ENCODE data around the gene AZGP1.
A peak's percentile ranks its signal among the peaks of the same experiment; 100 is the strongest.
"Not testable (repeated sequence)": the region's sequence is repeated elsewhere in the genome, so short reads cannot be mapped to it uniquely, and the experiment has no call there.

Gene AZGP1

DNA sequence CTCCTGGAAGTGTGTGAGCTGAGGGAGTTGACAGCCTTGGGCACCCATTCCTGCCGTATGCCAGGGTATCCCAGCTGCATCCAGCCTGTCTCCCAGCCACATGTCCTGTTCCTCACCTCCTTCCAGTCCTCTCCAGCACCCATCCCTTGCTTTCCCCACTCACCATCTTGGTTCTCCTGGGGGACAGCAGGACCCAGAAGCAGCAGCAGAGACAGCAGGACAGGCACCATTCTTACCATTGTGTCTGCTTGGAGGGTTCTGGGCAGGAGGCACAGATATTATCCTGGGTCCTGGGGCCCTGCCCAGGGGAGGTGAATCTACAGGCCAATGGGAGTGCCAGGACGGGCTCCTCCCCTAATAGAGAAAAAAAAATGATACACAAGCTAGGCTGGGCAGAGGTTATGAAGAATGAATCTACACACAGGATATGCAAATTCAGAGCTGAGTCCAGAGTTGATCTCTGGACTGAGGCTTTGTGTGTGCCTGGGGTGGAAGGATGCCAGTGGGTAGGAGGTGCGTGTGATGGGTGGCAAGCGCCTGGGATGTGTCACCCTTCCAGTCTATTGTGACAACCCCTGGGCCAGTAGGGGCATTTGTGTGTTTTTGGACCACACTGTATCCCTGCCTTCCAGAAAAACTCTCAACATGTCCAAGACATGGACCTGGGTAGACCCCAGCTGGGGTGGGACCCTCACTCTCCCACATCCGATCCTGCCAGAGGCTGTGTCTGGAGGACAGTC lies at the start of gene AZGP1:
Gene AZGP1, minus strand, starts transcription at position 250 of the 740 bp plus-strand sequence. Its CDS starts 11 bp downstream, at position 239.
- no peak for DNase-seq

DNA sequence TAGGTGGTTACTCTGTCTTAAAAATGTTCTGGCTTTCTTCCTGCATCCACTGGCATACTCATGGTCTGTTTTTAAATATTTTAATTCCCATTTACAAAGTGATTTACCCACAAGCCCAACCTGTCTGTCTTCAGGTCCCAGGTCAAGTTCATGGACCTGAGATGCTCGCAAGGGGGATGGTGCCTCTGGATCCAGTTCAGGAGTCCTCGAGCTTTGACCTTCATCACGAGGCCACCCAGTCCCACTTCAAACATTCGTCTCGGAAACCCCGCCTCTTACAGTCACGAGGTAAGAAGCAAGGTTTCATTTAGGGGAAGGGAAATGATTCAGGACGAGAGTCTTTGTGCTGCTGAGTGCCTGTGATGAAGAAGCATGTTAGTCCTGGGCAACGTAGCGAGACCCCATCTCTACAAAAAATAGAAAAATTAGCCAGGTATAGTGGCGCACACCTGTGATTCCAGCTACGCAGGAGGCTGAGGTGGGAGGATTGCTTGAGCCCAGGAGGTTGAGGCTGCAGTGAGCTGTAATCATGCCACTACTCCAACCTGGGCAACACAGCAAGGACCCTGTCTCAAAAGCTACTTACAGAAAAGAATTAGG lies 48.3 kb upstream of the AZGP1 start:
- no peak for DNase-seq

DNA sequence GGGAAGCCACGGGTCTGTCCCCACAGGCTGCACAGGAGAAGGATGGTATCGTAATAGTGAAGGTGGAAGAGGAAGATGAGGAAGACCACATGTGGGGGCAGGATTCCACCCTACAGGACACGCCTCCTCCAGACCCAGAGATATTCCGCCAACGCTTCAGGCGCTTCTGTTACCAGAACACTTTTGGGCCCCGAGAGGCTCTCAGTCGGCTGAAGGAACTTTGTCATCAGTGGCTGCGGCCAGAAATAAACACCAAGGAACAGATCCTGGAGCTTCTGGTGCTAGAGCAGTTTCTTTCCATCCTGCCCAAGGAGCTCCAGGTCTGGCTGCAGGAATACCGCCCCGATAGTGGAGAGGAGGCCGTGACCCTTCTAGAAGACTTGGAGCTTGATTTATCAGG lies 47.7 kb upstream of the AZGP1 start:
- no peak for DNase-seq

DNA sequence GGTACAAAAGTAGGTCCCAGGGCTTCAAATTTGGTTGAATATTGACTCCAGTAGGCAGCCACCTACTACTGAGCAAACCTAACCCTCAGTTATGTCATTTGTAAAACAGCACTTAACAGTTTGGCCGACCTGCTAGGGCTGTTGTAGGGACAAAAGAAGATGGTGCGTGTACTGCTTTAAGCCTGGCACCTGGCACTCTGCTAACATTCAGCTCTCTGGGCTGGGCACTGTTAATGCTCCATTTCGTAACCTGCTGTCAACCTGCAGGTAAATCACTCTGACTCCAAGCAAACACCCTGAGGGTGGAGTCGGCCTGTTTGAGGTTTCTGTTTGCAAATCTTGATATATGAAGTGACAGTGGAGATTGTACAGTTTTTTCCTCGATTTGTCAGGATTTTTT lies 46.8 kb upstream of the AZGP1 start:
- no peak for DNase-seq

DNA sequence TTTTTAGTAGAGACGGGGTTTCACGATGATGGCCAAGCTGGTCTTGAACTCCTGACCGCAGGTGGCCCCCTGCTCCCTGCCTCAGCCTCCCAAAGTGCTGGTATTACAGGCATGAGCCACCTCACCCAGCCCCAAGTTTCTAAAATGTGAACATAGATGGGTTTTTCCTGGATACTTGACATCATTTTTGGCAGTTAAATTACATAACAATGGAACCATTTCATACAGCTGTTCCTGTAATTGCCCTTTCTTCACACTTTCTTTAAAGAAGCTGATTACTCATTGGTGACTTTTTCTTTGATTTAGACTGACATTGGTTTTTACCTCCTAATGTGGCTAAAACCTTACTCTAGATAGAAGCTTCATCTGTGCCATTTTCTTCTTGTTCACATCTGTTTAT lies 45.5 kb upstream of the AZGP1 start:
- no peak for DNase-seq

DNA sequence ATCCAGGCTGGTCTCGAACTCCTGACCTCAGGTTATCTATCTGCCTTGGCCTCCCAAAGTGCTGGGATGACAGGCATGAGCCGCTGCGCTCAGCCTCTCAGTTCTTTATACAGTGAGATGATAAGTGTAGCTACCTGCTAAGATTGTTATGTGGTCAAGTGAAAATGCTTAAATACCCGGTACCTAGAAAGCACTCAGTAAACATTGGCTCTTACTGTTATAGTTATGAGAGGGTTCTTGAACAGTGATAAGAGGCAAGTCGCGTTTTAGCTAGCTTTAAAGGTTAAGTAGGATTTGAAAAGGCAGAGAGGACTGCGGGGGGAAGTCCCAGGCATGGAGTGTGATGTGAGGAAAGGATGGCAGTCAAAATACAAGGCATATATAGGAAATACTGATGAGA lies 44.1 kb upstream of the AZGP1 start:
- peak in 1 of 2 experiments; percentile 33 for DNase-seq

DNA sequence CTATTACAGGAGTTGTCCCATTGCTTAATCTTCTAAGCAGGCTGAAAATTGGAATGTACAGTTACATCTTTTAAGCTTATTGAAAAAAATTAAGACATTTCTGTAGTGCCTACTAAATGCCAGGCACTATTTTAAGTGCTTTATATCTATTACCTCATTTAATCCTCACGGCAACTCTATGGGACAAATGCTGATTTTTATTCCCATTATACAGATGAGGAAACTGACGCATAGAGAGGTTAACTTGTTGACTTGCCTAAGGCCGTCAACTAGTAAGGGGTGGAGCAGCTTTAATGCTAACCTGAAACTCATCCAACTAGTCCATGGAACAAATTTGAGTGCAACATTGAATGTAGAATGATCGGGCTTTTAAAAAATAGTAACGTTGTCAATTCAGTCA lies 42.0 kb upstream of the AZGP1 start:
- DNase-seq = no peak

DNA sequence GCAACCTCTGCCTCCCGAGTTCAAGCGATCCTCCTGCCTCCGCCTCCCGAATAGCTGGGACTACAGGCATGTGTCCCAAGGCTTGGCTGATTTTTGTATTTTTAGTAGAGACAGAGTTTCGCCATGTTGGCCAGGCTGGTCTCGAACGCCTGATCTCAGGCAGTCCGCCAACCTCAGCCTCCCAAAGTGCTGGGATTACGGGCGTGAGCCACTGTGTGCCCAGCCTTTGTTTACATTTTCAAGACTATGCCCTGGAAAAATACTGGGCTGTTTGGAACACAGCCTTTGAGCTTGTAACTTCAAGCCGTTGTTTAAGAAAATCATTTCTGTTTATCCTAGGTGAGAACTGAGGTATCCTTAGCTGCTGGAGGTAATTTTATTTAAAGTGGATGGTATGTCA lies 41.5 kb upstream of the AZGP1 start:
- no peak for DNase-seq

DNA sequence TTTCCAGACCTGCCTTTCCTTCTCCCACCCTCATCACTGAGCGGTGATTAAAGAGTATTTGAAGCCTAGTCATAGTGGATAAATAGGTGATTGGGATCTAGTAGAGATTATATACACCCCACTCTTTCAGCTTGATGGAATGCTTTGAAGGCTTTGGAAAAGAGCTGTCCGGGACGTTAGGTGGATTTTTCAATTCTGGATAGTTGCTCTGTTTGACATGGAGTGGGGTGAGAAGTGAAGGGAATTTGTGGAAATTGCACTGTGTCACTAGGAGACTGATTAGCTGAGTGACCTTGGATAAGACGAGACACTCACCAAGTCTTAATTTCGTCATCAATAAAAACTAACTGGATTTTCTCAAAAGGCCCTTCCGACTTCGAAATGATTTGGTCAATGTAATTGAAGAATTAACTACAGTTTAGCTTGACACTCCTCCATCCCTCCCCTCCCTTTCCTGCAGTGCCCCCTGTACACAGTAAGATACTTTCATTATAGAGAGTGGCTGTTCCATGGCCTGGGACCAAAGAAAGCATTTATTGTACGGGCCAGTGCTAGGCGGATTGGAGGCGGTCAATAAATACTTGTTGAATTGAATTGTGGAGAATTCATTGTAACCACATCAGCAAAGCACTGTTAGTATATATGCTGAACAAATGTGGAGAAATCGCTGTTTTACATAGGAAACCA lies 40.5 kb upstream of the AZGP1 start:
- DNase-seq = no peak

DNA sequence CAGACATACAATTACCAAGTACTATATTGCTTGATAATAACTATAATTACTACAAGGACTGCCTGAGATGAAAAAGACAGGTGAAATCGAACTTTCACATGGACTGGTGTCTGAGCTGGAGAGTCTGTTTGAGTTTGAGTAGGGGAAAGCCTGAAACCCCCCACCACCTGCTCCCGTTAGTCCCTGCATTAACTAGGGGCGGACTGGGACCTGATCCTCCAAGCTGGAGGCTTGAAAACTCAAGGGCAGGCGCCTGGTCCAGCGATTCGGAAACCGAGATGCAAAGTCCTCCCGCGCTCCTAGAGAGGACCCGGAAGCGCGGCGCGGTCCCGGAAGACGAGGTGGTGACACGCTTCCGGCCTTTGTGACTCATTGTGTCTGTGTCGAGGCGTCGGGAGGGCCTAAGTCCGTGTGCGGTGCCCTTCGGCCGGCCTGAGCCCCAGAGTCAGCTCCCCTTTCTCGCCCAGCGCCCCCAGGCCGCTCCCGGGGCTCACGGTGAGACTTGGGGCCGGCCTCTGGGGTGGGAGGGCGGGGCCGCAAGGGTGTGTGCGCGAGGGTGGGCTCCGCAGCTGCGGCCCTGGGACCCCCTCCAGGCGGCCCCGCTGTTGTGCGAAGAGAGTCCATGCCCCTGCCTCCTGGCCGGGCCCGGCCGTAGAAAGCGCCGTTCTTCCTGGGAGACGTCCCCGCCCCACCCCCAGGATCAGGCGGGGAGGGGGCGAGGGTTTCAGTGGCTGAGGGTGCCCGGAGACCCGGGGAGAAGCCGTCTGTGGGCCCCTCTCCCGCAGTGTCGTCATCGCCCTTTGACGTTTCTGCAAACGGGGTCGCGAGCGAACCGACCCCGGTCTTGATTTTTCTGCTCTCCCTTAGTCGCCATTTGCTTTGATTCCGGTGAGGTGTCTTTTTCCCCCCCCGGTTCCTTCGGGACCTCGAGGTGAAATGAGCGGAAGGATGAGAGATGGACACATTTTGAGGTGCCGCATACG lies 39.7 kb upstream of the AZGP1 start, which contains the start of gene ZKSCAN1:
Gene ZKSCAN1, plus strand, starts transcription at position 365 of the 983 bp plus-strand sequence. CDS start 7,911 bp downstream, outside the sequence.
- peak; percentile 75 to 88 for DNase-seq

DNA sequence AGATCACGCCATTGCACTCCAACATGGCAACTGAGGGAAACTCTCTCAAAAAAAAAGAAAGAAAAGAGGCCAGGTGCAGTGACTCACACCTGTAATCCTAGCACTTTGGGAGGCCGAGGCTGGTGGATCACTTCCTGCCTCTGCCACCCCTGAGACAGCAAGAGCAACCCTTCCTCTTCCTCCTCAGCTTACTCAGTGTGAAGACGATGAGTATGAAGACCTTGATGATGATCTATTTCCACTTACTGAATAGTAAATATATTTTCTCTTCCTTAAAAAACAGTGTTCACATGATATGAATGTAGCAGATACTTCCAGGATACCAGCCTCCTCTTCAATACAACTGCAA lies 37.5 kb upstream of the AZGP1 start:
- DNase-seq = no peak

DNA sequence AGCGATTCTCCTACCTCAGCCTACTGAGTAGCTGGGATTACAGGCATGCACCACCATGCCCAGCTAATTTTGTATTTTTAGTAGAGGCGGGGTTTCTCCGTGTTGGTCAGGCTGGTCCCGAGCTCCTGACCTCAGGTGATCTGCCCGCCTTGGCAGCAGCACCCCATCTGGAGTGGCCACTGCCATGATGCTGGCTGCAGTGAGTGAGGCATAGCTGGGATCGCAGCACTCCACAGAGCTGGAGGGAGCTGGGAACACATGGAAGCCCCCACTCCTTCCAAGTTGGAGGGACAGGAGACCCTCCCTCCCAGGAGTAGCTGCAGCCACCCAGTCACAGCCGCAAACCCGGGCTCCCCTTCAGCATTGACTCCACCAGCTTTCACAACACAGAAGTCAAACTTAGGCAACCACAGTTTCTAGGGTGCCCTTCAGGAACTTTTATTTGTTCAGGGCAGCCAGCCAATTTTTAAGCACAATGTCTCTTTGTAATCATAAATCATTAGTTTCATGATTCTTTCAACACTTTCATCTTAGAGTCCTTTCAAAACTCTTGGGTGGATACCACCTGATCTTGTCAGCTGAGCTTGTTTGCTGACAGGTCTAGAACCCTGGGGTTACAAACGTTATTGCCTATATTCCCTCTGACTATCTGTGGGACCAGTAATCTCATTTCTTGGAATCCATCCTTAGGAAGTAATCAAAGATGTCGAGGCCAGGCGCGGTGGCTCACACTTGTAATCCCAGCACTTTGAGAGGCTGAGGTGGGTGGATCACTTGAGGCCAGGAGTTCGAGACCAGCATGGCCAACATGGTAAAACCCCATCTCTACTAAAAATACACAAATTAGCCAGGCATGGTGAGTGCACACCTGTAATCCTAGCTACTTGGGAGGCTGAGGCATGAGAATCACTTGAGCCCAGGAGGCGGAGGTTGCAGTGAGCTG lies 36.8 kb upstream of the AZGP1 start:
- not testable (repeated sequence) for DNase-seq

DNA sequence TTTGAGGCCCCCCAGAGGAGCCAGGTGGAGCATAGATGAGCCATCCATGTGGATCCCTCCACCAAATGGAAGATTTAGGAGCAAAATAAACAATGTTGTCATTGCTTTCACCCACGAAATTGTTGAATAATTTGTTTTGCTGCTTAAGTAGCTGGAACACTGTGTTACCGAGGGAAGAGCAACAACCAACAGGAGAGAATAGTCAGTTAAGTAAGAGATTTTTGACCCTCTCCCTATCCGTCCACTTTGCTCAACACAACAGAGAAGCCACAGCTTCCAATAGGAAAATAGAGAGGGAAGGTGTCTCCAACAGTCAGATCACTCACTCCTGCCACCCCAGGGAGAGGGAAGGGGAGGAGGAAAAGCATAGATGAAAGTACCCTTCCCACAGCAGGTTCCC lies 35.7 kb upstream of the AZGP1 start:
- DNase-seq = no peak

DNA sequence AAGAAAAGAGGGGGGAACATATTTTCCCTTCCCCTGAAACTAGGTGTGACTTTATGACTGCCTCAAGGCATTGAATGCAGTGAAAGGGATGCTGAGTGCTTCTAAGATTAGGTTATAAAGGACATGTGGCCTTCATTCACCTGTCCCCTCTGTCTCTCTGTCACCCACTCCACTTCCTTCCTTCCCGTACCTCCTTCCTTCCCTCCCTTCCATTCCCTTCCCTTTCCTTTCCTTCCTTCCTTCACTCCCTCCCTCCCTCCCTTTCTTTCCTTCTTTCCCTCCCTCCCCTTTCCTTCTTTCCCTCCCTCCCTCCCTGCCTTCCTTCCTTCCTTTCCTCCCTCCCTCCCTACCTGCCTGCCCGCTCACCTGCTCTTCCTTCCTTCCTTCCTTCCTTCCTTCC lies 35.1 kb upstream of the AZGP1 start:
- no peak for DNase-seq

DNA sequence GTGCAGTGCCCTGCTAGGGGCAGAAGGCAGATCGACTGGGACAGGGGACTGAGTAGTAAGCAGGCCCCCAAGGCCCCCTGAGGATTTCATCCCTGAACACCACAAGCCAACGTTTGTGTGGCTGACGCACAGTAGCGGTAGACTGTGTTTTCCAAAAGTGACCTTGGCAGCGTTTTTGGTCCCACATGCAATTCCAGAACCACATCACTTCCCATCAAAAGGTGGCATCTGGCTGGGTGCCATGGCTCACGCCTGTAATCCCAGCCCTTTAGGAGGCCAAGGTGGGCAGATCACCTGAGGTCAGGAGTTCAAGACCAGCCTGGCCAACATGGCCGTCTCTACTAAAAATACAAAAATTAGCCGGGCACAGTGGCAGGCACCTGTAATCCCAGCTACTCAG lies 34.1 kb upstream of the AZGP1 start:
- not testable (repeated sequence) for DNase-seq

DNA sequence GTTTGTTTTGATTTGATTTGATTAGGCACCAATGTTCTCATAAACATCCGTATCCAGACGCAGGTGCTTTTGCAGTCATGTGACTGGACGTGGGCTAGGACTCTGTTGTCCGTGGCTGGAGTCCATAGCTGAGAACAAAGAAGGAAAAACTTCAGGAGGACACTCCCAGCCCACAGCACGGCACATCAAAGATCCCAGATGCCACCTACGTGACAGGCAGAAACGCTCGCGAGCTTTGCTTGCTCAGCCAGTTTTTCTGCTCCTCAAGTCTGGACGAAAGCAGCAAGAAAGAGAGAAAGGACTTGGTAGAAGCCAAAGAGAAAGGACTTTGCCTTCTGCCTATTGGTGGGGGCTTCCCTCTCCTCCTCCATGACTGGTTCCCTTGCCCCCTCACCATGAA lies 32.7 kb upstream of the AZGP1 start:
- DNase-seq = no peak

DNA sequence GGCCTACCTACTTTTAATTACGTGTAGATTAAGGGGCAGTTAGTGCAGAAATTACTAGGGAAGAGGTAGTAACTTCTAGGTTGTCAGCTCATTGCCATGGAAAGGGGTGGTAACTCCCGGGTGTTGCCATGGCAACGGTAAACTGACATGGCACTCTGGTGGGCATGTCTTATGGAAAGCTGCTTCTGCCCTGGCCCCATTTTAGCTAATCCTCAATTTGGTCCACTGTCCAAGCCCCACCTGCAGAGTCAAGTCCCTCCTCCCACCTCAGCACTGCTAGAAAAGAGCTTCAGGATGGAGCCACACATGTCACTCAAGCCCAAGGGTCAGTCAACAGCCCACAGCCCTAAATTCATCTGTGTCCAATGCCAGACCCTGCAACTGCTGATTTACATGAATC lies 32.1 kb upstream of the AZGP1 start:
- DNase-seq = no peak

DNA sequence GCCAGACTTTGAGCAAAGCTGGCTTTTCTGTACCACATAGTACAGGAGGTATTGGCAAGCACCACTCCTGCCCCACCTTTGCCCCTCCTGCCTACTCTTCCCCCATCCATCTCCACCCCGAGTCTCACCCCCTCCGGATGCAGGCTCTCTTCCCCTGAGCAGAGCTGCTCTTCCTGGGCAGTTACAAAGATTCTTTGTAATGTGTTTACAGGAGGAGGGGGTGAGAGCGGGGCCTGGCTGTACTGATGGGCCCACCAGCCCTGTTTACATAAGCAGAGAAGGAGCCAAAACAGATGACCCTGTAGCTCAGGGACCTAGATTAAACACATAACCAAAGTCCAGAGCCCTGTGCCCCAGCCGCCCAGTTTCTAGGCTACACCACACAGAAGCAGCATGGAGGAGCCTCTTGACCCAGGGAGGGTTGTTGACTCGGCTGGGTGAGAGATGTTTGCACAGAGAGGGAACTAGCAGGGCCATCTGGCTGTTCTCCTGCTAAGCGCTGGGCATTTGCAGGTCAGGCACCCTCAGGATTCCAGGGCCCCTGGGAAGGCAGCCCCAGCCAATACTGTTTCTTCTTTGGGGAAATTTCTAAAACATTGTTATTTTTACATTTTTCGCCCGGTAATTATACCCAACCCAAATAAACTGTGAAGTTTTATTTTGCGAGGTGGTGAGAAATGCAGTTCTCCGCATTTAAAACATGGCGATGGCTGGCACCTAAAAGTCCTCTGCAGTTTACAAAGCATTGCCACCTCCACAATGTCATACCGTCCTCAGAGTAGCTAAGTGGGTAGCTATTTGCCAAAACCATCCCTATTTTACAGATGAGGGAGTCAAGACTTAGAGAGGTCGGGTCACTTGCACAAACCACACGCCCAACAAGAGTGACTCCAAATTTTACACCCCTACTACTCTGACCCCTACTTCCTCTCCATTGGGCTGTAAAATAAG lies 28.2 kb upstream of the AZGP1 start:
- DNase-seq = no peak

DNA sequence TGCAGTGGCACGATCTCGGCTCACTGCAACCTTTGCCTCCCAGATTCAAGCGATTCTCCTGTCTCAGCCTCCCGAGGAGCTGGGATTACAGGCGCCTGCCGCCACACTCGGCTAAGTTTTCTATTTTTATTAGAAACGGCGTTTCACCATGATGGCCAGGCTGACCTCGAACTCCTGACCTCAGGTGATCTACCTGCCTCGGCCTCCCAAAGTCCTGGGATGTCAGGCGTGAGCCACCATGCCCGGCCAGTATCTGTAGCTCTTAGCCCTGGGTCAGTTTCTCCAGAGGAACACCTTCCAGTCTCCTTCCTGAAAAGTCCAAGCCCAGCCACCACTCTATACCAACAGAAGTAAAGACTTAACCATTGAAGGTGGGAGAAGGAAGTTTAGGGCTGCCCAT lies 24.4 kb upstream of the AZGP1 start:
- DNase-seq = no peak

DNA sequence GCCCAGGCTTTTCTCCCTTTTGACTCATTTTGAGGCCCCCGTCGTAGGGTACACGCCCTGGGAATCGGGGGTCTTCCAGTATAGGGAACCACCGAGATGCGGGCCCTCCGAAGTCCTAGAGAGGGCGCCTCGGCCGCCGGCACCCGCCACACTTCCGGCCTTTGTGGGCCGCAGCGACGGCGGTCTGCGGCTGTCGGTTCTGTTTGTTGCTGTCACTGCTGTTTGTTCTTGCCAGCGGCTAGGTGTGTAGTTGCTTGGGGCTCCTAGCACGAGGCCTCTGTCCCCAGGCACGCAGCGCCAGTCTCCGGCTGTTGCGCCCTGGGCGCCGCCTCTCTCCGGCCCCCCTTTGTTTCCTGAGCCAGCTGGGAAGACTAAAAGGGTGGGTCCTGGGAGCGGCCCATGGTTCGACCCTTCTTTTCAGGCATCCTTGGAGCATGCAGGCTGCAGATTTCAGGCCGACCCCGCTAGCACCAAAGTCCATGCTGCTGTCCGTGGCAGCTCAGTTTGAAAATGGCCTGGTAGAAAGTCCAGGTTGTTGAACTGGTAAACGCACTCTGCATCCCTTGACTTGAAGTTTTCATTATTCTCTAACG lies 21.8 kb upstream of the AZGP1 start:
- no peak for DNase-seq

All from NCI-H187 (cell line).